Subcutaneous adipose tissue (tissue), 4 donors: ENCODE results near the gene MTUS2. TPM values are rescaled to one million over a fixed set of nuclear protein-coding genes. Genes with fewer than 3 reads are reported as not detected.

ENCODE experiments used
- total RNA-seq, 4 donors: library from RNA; depleted of rRNA; stranded (reverse); fragments of >200 nt; gene quantifications; one replicate each; pipeline ENCODE4 v1.1.0, GENCODE V29; 2016
- TF ChIP-seq, protein P1 (sequence below): fragments of 450-650 bp; IDR thresholded peaks from one replicate; pipeline ENCODE4 v1.5.1; 2016; ENCODE audit warnings: low read depth, mild to moderate bottlenecking, control low read depth, antibody characterized with exemption, moderate library complexity

MTUS2 gene
- total RNA-seq, 4 donors from 2014 or later, result not detected

DNA sequence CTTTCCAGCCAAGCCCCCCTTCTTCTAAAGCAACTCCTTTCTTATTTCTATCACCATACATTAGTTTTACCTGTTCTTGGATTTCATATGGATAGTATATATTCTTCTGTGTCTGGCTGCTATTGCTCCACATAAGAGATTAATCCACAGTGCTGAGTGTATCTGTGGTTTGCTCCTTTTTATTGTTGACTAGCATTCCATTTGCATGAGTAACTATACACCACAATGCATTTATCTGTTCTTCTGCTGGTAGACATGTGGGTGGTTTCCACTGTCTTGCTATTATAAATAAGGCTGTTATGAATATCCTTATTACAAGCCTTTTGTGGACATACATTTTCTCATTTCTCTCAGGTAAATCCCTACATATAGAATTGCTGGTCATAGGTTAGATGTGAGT lies 637.2 kb downstream of the MTUS2 start:
- TF ChIP-seq, protein P1, sequence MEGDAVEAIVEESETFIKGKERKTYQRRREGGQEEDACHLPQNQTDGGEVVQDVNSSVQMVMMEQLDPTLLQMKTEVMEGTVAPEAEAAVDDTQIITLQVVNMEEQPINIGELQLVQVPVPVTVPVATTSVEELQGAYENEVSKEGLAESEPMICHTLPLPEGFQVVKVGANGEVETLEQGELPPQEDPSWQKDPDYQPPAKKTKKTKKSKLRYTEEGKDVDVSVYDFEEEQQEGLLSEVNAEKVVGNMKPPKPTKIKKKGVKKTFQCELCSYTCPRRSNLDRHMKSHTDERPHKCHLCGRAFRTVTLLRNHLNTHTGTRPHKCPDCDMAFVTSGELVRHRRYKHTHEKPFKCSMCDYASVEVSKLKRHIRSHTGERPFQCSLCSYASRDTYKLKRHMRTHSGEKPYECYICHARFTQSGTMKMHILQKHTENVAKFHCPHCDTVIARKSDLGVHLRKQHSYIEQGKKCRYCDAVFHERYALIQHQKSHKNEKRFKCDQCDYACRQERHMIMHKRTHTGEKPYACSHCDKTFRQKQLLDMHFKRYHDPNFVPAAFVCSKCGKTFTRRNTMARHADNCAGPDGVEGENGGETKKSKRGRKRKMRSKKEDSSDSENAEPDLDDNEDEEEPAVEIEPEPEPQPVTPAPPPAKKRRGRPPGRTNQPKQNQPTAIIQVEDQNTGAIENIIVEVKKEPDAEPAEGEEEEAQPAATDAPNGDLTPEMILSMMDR, result no peak

DNA sequence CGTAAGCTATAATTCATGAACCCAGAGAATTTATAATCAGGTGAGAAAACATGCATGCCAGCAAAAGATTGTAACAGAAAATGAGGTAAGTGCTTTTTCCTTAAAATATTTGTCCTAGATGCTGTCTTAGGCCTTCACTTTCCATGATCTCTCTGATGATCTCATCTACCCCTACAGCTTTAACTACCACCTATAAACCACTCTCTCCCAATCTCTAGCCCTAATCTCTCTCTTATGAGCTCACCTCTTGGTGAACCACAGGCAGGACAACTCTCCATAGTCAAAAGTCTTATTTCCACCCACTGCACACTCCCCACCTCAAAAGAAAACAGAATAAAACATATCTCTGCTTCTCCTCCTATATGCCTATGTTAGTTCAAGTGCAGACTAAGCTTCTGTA lies 638.3 kb downstream of the MTUS2 start:
- TF ChIP-seq, protein P1, result no peak

DNA sequence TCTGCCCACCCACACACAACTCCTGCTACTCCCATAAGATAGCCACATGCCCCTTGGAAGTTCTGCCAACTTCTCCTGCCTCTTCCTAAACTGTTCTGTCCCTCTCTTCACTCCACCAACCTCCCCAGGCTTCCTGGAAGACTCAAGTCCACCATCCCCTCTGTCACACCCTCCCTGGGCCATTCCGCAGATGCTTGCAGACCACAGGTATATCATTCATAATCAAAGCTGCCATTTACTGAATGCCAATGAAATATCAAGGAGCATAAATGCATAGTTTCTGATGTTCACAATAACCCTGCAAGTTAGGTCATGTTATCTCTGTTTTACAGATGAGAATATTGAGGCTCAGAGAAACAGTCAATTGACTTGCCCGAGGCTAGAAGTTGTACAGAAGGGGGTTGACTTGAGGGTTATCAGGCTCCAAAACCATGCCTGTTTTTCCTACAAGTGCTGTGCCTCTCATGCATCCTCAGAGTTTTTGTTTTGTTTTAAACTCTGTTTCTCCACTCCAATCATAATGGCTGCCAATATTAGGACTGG lies 639.7 kb downstream of the MTUS2 start:
- TF ChIP-seq, protein P1, result no peak

DNA sequence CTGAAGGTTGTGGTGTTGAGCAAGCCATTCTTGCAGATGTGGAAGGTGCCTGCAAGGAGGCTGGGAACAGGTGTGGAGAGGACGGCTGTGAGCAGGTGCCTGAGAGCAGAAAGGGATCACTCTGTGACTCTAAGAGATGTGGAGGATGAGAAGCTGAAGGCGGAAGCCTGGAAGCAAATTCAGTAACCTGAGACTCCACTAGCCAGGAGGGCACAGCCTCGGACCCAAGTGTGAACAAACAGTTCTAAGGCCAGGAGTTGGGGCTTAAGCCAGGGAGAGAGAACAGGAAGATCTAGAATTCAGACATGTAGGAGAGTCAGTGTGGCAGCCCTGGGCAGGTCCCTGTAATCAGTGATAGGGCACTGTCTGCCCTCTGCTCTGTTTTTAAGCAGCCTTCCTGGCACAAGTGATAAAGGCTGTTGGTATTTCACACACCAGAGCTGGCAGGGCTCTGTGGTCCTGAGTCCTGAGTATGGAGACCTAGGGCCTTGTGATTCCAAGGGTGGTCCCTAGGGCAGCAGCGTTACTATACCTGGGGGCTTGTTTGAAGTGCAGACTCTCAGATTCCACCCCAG lies 644.1 kb downstream of the MTUS2 start:
- TF ChIP-seq, protein P1, result no peak

DNA sequence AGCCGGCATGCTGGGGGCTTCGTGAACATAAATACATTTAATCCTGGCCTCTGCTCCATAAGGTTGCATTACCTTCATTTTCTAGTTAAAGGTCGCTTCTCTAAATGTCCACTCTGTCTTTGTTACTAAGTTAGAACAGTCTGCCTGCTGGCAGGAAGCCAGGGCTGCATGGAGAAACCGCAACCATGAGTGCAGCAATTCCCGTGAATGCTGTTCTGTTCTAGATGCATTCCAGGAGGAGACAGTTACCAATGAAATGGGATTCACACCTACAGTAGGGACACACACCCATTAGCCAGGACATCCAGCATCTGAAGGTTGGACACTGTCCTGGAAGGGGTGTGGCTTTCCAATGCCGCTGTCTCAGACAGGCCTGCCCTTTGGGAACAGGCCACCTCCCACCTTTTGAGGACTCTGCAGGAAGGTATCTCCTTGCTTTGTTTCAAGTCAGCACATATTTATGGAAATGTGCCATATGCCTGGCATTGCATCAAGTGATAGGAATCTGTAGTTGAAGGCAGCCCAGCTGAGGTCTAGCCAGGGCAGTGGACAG lies 645.7 kb downstream of the MTUS2 start:
- TF ChIP-seq, protein P1, result no peak

DNA sequence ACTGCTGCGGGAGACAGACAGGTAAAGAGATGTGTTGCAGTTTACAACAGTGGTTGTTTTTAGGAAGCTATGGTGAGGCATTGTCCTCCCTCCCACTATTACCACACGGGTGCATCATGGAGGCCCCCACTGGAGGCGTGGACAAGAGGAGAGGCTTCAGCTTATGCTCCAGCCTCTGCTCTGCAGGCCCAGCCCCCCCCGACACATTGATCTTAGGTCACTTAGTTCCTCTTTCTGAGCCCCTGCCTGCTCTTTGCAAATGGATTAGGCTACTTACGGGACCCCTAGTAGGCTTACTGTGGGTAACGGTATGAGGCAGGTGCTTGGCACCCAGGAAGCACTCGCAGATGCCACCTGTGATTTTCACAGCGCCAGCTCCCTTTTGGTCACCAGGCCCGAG lies 651.4 kb downstream of the MTUS2 start:
- TF ChIP-seq, protein P1, result no peak

DNA sequence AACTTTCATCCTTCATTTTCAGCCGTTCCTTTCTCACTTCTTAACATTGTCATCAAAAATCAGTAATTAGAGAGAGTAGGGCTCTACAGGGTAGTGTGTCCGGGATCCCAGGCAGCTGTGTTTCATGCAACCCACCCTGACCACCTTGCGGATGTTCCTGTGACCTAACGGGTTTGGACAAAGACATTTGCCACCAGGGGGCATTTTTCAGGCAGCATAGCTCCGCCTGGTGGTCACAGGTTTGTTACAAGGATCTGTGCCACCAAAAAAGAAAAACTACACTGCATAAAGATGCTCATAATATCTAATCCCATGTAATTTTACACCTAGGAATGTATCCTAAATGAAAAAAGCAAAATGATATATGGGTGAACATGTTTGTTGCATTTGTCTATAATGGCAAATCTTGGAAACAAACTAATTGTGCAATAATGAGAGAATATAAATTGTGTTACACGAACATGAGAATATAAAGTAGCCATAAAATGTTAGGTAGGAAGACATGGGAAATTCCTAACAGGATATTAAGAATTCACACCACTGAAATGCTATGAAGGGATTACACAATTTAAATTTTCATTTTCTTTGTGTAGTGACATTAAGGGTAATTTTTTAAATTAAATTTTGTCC lies 652.3 kb downstream of the MTUS2 start:
- TF ChIP-seq, protein P1, result no peak
